Globus pallidus (tissue), 1 donor: ENCODE results near the gene NDUFB2.
"Not testable (repeated sequence)": the region's sequence is repeated elsewhere in the genome, so short reads cannot be mapped to it uniquely, and the experiment has no call there.

Source experiments
- DNase-seq: peaks from one replicate; pipeline ENCODE4 v3.0.0-alpha.2; 2015; ENCODE audit warnings: low spot score

NDUFB2 gene

GRCh38 chr7:140696680-140697446 lies at the start of gene NDUFB2:
Gene NDUFB2 (plus strand): TSS chr7:140696708. CDS start chr7:140696745, 37 bp downstream.
- DNase-seq, result peak; percentile 88

GRCh38 chr7:140646931-140647647 lies 49.4 kb upstream of the NDUFB2 start:
- DNase-seq, result peak; percentile 55

GRCh38 chr7:140649556-140650205 lies 46.8 kb upstream of the NDUFB2 start:
- DNase-seq, result no peak

DNA sequence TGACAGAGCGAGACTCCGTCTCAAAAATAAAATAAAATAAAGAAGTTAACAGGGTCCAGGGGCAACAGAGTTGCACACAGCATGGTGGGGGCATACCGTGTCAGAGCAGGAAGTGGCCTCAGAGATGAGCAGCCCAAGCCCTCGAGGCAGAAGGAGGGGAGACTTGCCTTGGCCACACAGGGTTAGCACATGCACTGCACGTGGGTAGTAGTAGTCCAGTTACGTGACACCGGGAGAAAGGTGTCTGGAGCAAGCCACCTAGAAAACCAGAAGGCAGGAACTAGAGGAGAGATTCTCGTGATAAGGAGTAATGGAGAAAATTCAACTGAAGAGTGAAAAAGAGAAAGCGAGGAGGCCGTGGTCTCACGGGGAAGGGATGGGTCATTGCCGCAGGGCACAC lies 46.1 kb upstream of the NDUFB2 start:
- no peak for DNase-seq

DNA sequence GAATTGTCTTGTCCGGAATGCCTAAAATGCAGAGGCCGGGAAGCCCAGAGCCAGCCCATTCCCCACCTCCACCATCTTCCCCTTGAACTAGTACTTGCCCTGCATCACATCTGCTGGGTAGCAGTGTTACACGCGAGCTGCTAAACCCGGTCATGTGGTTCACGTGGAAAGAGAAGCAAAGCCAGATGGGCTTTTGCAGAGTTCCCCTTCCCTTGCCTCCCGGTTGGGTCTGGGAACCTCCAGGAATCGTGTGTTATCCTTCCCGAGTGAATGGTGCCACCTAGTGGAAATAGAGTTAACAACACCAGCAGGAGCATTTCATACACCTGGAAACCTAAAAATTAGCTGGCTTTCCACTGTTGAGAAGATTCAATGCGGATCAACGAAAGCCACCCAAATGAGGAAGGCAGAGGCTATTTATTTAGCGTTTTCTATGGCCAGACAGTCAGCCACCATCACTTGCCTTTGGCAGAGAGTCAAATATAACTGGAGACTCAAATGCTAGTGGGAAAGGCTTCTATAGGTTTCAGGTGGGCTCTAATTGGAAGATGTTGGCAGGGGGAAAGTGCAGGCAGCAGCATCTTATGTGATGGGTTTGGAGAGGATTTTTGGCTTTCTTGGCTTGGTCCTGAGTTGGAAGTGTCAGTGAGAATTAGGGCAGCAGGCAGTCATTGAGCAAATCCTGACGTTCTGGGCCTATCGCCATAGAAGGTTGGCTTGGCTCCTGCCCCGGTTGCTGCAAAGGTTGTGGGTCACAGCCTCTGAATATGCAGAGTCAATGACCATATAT lies 43.0 kb upstream of the NDUFB2 start:
- peak; percentile 59 for DNase-seq

DNA sequence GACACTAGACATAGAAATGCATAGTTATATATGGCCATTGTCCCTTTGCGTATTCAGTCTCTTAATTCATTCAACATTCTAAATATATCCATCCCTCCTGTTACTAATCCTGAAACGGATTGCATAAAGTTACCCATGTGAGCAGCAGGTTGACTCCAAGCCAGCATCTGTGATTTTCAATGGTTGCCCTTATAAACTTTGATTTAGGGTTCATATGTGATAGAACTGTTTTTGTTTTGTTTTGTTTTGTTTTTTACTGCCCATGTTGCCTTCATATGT lies 42.5 kb upstream of the NDUFB2 start:
- no peak for DNase-seq

DNA sequence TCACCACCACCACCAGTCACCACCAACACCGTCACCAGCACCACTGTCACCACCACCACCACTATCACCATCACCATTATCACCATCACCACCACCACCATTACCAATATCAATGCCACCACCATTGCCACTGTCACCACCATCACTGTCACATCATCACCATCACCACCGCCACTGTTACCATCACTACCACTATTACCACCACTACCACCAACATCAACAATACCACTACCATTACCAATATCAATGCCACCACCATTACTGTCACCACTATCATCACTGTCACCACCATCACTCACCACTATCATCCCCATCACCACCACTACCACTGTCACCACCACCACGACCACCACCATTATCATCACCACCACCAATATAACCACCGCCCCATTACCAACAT lies 41.8 kb upstream of the NDUFB2 start:
- DNase-seq, result no peak

DNA sequence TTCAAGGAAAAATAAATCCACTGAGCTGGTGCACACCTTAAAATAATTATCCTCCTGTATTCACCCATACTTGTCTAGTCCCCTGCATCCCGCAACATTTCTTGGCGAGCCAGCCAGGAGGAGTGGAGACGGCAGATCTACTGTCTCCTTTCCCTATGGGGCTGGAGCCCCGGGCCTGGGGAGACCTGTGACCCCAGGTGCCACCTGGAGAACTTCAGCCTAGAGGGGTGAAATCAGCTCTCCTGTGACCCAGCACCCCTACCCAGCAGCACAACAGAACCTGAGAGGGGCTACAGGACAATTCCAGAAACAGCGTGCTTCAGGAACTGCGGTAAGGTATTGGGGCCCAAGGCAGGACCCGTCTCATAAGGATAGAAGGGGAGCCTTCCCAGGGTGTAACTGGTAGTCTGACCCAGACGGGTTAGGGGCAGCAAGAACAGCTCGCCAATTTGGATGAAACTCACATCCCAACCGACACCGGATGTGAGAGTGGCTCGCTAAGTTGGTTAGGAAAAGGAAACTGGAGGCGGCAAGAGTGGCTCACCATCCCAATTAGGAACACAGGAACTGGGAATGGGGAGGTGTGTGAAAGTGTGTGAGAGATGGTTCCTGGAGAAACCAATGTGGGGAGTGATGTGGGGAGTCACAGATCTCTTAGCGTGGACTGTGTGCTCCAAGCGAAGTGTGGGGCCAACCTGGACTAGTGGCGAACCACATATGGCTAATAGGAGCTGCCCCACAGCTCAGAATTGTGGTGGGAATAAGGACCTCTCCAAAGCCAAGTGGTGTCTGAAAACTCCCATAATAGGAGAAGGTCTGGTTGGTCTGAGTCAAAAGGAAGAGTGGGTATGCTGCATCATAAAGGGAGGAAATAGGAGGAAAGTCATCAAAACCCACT lies 40.7 kb upstream of the NDUFB2 start:
- DNase-seq, result no peak

DNA sequence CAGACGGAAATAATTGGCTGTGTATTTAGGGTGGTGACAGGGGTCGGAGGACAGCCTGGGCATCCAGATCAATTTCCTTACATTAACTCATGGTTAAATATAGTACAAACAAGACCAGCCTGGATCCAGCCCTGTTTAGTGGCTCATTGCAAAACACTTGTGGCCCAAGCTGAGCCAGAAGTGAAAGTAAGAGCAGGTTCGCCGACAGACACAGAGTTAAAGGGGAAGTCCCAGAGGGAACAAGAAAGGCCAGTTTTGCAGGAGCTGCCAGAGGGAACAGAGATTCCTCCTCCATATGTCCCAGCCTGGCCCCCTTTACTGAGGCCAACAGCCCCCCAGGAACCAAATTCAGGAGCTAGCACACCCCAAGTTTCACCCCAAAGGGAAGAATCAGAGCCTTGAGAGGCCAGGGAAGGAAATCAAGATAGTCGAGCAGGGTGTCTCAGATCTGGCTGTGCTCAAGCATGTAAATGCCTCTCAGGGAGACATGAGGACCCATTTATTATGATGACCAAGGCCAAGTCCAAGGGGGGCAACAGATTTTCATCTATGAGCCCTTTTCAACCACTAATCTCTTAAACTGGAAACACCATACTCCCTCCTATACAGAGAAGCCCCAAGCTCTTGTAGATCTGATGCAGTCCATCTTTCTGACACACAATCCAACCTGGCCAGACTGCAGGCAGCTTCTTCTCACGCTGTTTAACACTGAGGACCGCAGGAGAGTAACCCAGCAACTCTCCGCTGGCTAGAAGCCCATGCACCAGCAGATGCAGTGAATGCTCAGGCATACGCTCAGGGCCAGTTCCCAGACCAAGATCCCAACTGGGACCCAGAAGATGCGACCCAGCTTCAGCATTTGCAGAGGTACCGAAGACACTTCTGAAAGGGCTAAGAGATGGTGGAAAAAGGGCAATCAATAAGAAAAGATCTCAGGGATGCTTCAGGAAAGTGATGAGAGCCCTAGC lies 39.7 kb upstream of the NDUFB2 start:
- DNase-seq, result peak; percentile 53

GRCh38 chr7:140657891-140658290 lies 38.6 kb upstream of the NDUFB2 start:
- DNase-seq, result no peak

GRCh38 chr7:140659856-140660255 lies 36.7 kb upstream of the NDUFB2 start:
- no peak for DNase-seq

GRCh38 chr7:140661124-140661523 lies 35.4 kb upstream of the NDUFB2 start:
- peak; percentile 20 for DNase-seq

DNA sequence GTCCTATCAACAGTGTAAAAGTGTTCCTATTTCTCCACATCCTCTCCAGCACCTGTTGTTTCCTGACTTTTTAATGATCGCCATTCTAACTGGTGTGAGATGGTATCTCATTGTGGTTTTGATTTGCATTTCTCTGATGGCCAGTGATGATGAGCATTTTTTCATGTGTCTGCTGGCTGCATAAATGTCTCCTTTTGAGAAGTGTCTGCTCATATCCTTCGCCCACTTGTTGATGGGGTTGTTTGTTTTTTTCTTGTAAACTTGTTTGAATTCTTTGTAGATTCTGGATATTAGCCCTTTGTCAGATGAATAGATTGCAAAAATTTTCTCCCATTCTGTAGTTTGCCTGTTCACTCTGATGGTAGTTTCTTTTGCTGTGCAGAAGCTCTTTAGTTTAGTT lies 33.6 kb upstream of the NDUFB2 start:
- not testable (repeated sequence) for DNase-seq

DNA sequence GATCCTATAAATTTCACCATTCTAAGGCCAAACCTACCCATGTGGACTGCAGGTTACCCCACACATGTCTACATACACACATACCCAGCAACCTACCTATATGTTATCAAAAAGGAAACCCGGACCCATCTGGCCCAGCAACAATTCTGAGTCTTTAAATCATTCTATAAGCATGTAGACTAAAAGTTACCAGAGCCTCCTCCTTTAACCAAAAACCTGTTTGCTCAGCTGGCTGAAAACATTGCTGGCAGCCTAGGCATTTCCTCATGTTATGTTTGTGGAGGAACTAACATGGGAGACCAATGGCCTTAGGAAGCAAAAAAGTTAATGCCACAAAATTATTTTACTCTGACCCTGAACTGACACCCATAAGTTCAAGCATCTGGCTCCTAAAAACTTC lies 29.0 kb upstream of the NDUFB2 start:
- DNase-seq, result no peak

DNA sequence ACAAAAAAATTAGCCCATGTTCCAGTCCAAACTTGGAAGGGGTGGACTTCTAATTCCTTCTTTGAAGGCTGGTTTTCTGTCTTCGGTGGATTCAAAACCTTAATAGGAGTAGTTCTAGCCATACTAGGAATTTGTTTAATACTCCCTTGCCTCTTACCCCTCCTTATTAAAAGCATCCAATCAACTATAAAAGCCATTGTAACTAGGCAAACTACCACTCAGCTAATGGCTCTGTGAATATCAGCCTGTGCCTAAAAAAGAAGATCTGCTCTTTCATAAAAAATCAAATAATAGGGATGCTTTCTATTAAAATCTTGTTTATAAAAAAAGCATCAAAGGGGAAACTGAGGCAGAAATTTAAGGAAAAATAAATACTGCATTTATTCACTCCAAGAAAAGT lies 27.9 kb upstream of the NDUFB2 start:
- DNase-seq, result no peak

DNA sequence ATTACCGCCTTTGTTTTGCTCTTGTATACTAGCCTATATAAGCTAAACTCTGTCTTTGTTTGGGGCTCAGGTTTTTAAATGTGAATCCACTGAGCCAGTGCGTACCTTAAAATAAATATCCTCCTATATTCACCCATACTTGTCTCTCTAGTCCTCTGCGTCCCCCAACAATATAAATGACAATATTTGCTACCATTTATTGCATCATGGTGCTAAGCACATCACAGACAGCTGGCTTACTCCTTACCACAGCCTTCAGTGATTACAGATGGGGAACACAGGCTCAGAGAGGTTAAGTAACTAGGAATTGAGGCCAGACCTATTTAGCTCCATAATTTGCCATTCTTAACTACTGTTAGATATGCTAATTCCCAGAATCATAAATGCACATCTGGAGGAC lies 27.2 kb upstream of the NDUFB2 start:
- no peak for DNase-seq

- DNase-seq, result not testable (repeated sequence)
Measured at GRCh38 chr7:140669862-140670261, 26.6 kb upstream of the NDUFB2 start.

DNA sequence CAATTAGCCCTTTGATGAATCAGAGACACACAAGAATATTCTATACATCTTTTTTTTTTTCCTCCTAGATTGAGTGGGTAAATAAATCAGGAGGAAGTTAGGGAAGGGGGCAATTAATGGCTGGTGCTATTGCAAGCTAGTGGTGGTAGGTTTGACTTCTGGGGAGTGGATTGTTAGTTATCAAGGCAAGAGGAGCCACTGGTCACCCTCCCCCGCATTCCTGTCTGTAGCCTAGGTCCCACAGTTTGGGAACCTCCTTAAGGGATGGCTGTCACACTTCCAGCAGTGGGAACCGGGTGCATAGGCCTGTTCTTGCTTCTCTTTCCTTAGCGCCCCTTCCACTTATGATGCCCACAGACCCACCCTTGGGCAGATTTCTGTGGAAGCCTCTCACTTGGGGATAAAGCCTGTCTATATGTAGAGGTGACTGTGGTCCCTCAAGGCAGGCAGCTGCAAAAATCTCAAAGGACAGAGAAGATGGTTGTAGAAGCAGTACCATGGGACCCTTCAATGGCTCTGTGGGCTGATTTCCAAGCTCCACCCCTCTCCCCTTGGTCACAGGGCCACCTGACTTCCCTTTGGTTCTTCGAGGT lies 26.1 kb upstream of the NDUFB2 start:
- DNase-seq, result no peak

DNA sequence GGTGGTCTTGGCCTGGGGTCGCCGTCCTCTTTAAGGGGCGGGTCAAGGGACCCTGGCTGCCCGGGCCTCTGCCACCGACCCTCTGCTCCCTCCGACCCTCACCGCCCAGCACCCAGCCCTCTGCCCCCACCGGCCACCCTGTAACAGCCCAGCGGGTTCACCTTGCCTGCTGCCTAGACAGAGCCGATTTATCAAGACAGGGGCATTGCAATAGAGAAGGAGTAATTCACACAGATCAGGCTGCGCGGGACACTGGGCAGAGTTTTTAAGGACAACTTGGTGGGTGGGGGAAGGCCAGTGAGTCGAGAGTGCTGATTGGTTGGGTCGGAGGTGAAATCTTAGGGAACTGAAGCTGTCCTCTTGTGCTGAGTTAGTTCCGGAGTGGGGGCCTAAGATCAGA lies 24.5 kb upstream of the NDUFB2 start:
- no peak for DNase-seq
